ENCODE results near the gene MBTPS1. TPM values are rescaled to one million over a fixed set of nuclear protein-coding genes. Genes with fewer than 3 reads are reported as not detected.

The MBTPS1 gene
- total and polyA plus RNA-seq, 10 of the 15 experiments (the other 5 are each of a cell fraction or from before 2014, with no cell fraction given) = 1.3 to 43.9 (median 35.2) TPM

- TF ChIP-seq CUX1 (IDR thresholded peaks at IDR 0.05; ENCODE audit: insufficient replicate concordance, low read depth, low read length) (no peak), ATF7 (IDR thresholded peaks at IDR 0.05; ENCODE audit: low read depth) (no peak)
These were observed 16.0 kb upstream of the MBTPS1 start (continued) for GRCh38 chr16:84132527-84133285.

GRCh38 chr16:84131117-84131516 is 14.4 kb upstream of the MBTPS1 start:
- intact Hi-C loops (cut with micrococcal nuclease; ENCODE audit: unreplicated experiment) = no loop called here
- no peak for DNase-seq (ENCODE audit: low read depth, low spot score)
- BruUV-seq (replicated peaks) = no TSS peak
- Histone ChIP-seq H3K9ac (ENCODE audit: control insufficient read depth, insufficient read depth, low read length) (no peak overlapping the region), H3K9me3 (replicated peaks; ENCODE audit: control insufficient read depth, insufficient read depth, low read length) (no peaks in the 10 kb centered on the region), H2AFZ (ENCODE audit: control insufficient read depth, low read depth, low read length) (no peak overlapping the region), H3K4me3 (no peak overlapping the region), H3K27me3 (replicated peaks in 1 of 2; ENCODE audit: control insufficient read depth in 2 of 2, insufficient read depth in 2 of 2, low read length in 1 of 2) (no peaks in the 10 kb centered on the region), H3K27ac (ENCODE audit: control insufficient read depth, insufficient read depth) (no peak overlapping the region), H3K36me3 (ENCODE audit: control insufficient read depth in 2 of 2, insufficient read depth in 2 of 2, low read length in 1 of 2) (no peaks in the 10 kb centered on the region; a peak in 1 of 4 replicates), H3K79me2 (ENCODE audit: control insufficient read depth, insufficient read depth, low read length) (no peaks in the 10 kb centered on the region), H3K4me2 (ENCODE audit: control insufficient read depth, insufficient read depth) (no peak overlapping the region), H3K4me1 (ENCODE audit: control insufficient read depth, insufficient read depth, low read length) (peaks cover 2% of the 10 kb centered on the region; the same call in 1 of the 2 replicates), H4K20me1 (ENCODE audit: control insufficient read depth, insufficient read depth) (no peaks in the 10 kb centered on the region)
- WGBS (ENCODE audit: insufficient coverage, insufficient replicate concordance, low lambda C conversion rate, missing lambda C conversion rate) = 94% methylated on average over 5 of the region's 5 CpGs
- RAD21 ChIA-PET (ENCODE audit: unreplicated experiment) = no interaction called here
- in situ Hi-C loops (cut with MboI) = no loop called here
- CTCF ChIA-PET = interaction anchor here (4.2 kb wide), 1 partner anchor 46 kb away, joined by 13 read pairs; no protein-coding TSS in a partner anchor
- POLR2A ChIA-PET = no interaction called here
- SMC1A ChIA-PET (ENCODE audit: uncharacterized antibody, unreplicated experiment) = interaction anchor here (0.6 to 1.6 kb wide), 2 partner anchors 14 to 24 kb away, joined by 3 to 4 read pairs; partner anchors contain the start of gene MBTPS1
- no peak for FAIRE-seq
- ATAC-seq = no peak
- TF ChIP-seq EP300 (IDR thresholded peaks at IDR 0.05; ENCODE audit: borderline replicate concordance in 1 of 2, control insufficient read depth in 1 of 2, low read depth in 2 of 2, low read length in 2 of 2) (no peak), NRF1 (conservative IDR thresholded peaks at IDR 0.05; ENCODE audit: low read depth, low read length) (no peak), SIX5 (IDR thresholded peaks at IDR 0.05; ENCODE audit: low read depth, low read length, severe bottlenecking) (no peak), ZNF384 (IDR thresholded peaks at IDR 0.05; ENCODE audit: borderline replicate concordance, low read depth, low read length) (no peak), TBL1XR1 (IDR thresholded peaks at IDR 0.05; ENCODE audit: low read depth, low read length) (no peak), KLF5 (IDR thresholded peaks at IDR 0.05; ENCODE audit: partially characterized antibody) (no peak), SIN3A (IDR thresholded peaks at IDR 0.05; ENCODE audit: low read depth, low read length) (no peak), ETV6 (conservative IDR thresholded peaks at IDR 0.05 in 1 of 2, IDR thresholded peaks at IDR 0.05 in 1 of 2; ENCODE audit: borderline replicate concordance in 1 of 2, low read depth in 1 of 2) (no peak)
- TF ChIP-seq, protein P1, sequence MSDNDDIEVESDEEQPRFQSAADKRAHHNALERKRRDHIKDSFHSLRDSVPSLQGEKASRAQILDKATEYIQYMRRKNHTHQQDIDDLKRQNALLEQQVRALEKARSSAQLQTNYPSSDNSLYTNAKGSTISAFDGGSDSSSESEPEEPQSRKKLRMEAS (IDR thresholded peaks at IDR 0.05; ENCODE audit: low read depth, low read length) = no peak
- TF ChIP-seq, protein P2, sequence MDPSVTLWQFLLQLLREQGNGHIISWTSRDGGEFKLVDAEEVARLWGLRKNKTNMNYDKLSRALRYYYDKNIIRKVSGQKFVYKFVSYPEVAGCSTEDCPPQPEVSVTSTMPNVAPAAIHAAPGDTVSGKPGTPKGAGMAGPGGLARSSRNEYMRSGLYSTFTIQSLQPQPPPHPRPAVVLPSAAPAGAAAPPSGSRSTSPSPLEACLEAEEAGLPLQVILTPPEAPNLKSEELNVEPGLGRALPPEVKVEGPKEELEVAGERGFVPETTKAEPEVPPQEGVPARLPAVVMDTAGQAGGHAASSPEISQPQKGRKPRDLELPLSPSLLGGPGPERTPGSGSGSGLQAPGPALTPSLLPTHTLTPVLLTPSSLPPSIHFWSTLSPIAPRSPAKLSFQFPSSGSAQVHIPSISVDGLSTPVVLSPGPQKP (IDR thresholded peaks at IDR 0.05; ENCODE audit: low read depth, low read length) = no peak

Measured in GM12878 (cell line).